ENCODE results near the gene ZNF621. TPM values are rescaled to one million over a fixed set of nuclear protein-coding genes. Genes with fewer than 3 reads are reported as not detected.

The ZNF621 gene
- total RNA-seq, 2 experiments from 2014 or later: 5.0 to 22.0 TPM

DNA sequence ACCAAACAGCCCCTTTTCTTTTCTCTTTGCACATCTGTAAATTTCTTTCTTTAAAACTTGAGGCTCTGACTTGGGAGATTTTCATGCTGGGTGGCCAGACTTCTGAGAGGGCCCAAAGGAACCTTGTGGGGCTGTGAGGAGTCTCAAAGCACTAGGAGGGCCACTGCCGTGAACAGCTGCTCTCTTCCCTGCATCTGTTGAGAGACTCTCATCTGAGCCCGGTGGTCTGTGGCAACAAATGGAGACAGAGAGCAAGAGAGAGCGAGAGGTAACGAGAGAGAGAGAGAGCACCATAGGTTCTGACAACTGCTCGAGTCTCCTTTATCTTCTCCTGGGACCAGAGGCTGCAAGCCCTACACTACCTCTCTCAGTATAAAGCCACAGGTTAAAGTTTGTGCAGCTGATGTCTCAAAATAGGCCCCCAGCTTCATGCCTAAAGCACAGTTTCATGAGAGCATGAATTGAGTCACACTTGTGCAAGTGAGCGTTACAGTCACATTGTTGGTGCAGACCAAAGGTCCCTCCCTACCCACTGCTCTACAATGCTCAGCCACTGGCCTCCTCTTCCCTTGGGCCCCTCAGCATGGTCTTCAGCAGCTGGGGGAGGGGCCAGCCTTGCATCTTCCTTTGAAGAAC lies 60.7 kb downstream of the ZNF621 start:
- no peak overlapping the region for H2AFZ ChIP-seq (ENCODE audit: low read length)
- H4K20me1 ChIP-seq (ENCODE audit: insufficient read depth, low read length): no peaks in the 10 kb centered on the region
- H3K9me3 ChIP-seq (ENCODE audit: low read length): no peaks in the 10 kb centered on the region
- ChIA-PET POLR2A (interaction anchor here (0.8 kb wide), 1 partner anchor 1905 kb away, joined by 3 read pairs; no protein-coding TSS in a partner anchor), CTCF (ENCODE audit: unreplicated experiment) (no interaction called here)
- no TSS peak for BruUV-seq (replicated peaks)
- H3K4me2 ChIP-seq (ENCODE audit: low read length): no peak overlapping the region
- intact Hi-C loops (cut with micrococcal nuclease; ENCODE audit: unreplicated experiment): loop anchor here (10.0 kb wide), 1 partner anchor 199 kb away; no protein-coding TSS in a partner anchor
- TF ChIP-seq CTCF (conservative IDR thresholded peaks at IDR 0.05; ENCODE audit: low read length): no peak
- no peak for TF ChIP-seq EZH2phosphoT487 (IDR thresholded peaks at IDR 0.05; ENCODE audit: borderline replicate concordance, low read depth, low read length)
- H3K79me2 ChIP-seq (ENCODE audit: insufficient read depth, low read depth, low read length): no peaks in the 10 kb centered on the region
- H3K9me2 ChIP-seq (ENCODE audit: insufficient read depth, low read length): no peaks in the 10 kb centered on the region
- no peak overlapping the region for H3K4me3 ChIP-seq (ENCODE audit: low read depth, low read length, poor library complexity, severe bottlenecking)
- no peak for DNase-seq (ENCODE audit: low spot score)
- H3K36me3 ChIP-seq (ENCODE audit: insufficient read depth, low read length): no peaks in the 10 kb centered on the region
- H3K4me1 ChIP-seq (ENCODE audit: insufficient read depth, low read length, poor library complexity, severe bottlenecking): no peaks in the 10 kb centered on the region
- no peak overlapping the region for H3K27ac ChIP-seq (ENCODE audit: low read depth, low read length, poor library complexity, severe bottlenecking)

DNA sequence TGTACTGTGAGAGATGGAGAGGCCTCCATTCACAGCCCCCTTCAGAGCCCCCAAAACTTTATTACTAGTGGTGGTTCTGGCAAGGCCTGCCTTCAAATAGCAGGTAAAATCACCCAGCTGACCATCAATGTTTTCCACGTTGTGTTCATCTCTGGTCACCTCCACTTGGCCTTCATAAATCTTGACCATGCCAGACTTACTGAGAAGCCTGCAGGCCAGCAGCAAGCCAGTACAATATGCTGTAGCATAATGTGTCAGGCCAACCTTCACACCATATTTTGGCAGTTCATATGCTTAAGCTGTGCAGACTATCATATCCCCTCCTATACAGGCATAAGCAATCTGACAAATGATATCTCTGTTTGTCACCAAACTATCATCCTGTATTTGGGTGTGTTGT lies 62.1 kb downstream of the ZNF621 start:
- BruUV-seq (replicated peaks): no TSS peak
- ChIA-PET POLR2A (no interaction called here), CTCF (ENCODE audit: unreplicated experiment) (no interaction called here)
- DNase-seq (ENCODE audit: low spot score): no peak
- Histone ChIP-seq H3K9me2 (ENCODE audit: insufficient read depth, low read length) (no peaks in the 10 kb centered on the region), H3K9me3 (ENCODE audit: low read length) (no peaks in the 10 kb centered on the region), H2AFZ (ENCODE audit: low read length) (no peak overlapping the region), H3K4me2 (ENCODE audit: low read length) (no peak overlapping the region), H3K4me1 (ENCODE audit: insufficient read depth, low read length, poor library complexity, severe bottlenecking) (no peaks in the 10 kb centered on the region), H3K79me2 (ENCODE audit: insufficient read depth, low read depth, low read length) (no peaks in the 10 kb centered on the region), H4K20me1 (ENCODE audit: insufficient read depth, low read length) (no peaks in the 10 kb centered on the region), H3K27ac (ENCODE audit: low read depth, low read length, poor library complexity, severe bottlenecking) (no peak overlapping the region), H3K36me3 (ENCODE audit: insufficient read depth, low read length) (no peaks in the 10 kb centered on the region), H3K4me3 (ENCODE audit: low read depth, low read length, poor library complexity, severe bottlenecking) (no peak overlapping the region)
- no peak for TF ChIP-seq EZH2phosphoT487 (IDR thresholded peaks at IDR 0.05; ENCODE audit: borderline replicate concordance, low read depth, low read length)
- no peak for TF ChIP-seq CTCF (conservative IDR thresholded peaks at IDR 0.05; ENCODE audit: low read length)
- intact Hi-C loops (cut with micrococcal nuclease; ENCODE audit: unreplicated experiment): loop anchor here (10.0 kb wide), 1 partner anchor 198 kb away; no protein-coding TSS in a partner anchor

GRCh38 chr3:40588406-40588805 lies 63.6 kb downstream of the ZNF621 start:
- Histone ChIP-seq H3K4me2 (ENCODE audit: low read length) (no peak overlapping the region), H3K36me3 (ENCODE audit: insufficient read depth, low read length) (no peaks in the 10 kb centered on the region), H3K9me2 (ENCODE audit: insufficient read depth, low read length) (no peaks in the 10 kb centered on the region), H3K4me1 (ENCODE audit: insufficient read depth, low read length, poor library complexity, severe bottlenecking) (no peaks in the 10 kb centered on the region), H3K79me2 (ENCODE audit: insufficient read depth, low read depth, low read length) (no peaks in the 10 kb centered on the region), H3K4me3 (ENCODE audit: low read depth, low read length, poor library complexity, severe bottlenecking) (no peak overlapping the region), H3K9me3 (ENCODE audit: low read length) (no peaks in the 10 kb centered on the region), H2AFZ (ENCODE audit: low read length) (no peak overlapping the region), H4K20me1 (ENCODE audit: insufficient read depth, low read length) (0 out of 2 replicates have a peak, but pooled peaks cover 2% of the 10 kb centered on the region), H3K27ac (ENCODE audit: low read depth, low read length, poor library complexity, severe bottlenecking) (no peak overlapping the region)
- intact Hi-C loops (cut with micrococcal nuclease; ENCODE audit: unreplicated experiment): loop anchor here (10.0 kb wide), 1 partner anchor 196 kb away; no protein-coding TSS in a partner anchor
- no peak for TF ChIP-seq EZH2phosphoT487 (IDR thresholded peaks at IDR 0.05; ENCODE audit: borderline replicate concordance, low read depth, low read length)
- TF ChIP-seq CTCF (conservative IDR thresholded peaks at IDR 0.05; ENCODE audit: low read length): peak; percentile 37
- no peak for DNase-seq (ENCODE audit: low spot score)
- POLR2A ChIA-PET: no interaction called here
- CTCF ChIA-PET (ENCODE audit: unreplicated experiment): no interaction called here
- BruUV-seq (replicated peaks): no TSS peak
